ENCODE measurements around the gene FYN.

The FYN gene

DNA sequence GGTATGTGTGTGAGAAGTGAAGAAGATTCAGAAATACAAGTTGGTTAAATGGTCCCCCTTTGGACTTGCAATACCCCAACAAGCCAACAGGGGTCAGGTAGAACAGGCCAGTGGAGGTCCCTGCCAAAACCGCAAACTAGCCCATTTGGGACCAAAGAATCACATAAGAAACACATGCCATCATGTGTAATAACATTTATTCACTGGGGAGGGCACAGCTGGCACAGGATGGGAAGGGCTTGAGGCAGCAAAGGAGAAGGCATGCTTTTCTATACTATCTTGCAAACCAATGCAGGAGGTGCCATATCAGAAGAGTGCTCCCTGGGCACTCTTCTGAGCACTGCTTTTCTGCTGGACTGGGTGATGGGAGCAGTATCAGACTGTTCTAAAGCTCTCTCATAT lies 151.5 kb downstream of the FYN start:
- Histone ChIP-seq H3K4me2 (ENCODE audit: insufficient read depth, low read length) (no peak overlapping the region), H4K20me1 (ENCODE audit: insufficient read depth, low read length) (peaks cover 36% of the 10 kb centered on the region), H3K4me1 (ENCODE audit: insufficient read depth, low read length) (no peaks in the 10 kb centered on the region; the same call in 1 of the 2 replicates), H2AFZ (ENCODE audit: low read depth, low read length) (no peak overlapping the region), H3K9ac (ENCODE audit: low read depth, low read length) (no peak overlapping the region), H3K27me3 (ENCODE audit: insufficient read depth, low read length, poor library complexity) (no peaks in the 10 kb centered on the region), H3K36me3 (ENCODE audit: insufficient read depth, low read length) (peaks cover 30% of the 10 kb centered on the region), H3K27ac (ENCODE audit: low read length) (no peak overlapping the region), H3K9me3 (ENCODE audit: insufficient read depth, low read length, severe bottlenecking) (no peaks in the 10 kb centered on the region), H3K4me3 (ENCODE audit: low read depth in 1 of 2, low read length in 2 of 2) (no peak overlapping the region), H3K79me2 (ENCODE audit: insufficient read depth, low read length) (peaks cover 48% of the 10 kb centered on the region)
- TF ChIP-seq, protein P1, sequence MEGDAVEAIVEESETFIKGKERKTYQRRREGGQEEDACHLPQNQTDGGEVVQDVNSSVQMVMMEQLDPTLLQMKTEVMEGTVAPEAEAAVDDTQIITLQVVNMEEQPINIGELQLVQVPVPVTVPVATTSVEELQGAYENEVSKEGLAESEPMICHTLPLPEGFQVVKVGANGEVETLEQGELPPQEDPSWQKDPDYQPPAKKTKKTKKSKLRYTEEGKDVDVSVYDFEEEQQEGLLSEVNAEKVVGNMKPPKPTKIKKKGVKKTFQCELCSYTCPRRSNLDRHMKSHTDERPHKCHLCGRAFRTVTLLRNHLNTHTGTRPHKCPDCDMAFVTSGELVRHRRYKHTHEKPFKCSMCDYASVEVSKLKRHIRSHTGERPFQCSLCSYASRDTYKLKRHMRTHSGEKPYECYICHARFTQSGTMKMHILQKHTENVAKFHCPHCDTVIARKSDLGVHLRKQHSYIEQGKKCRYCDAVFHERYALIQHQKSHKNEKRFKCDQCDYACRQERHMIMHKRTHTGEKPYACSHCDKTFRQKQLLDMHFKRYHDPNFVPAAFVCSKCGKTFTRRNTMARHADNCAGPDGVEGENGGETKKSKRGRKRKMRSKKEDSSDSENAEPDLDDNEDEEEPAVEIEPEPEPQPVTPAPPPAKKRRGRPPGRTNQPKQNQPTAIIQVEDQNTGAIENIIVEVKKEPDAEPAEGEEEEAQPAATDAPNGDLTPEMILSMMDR (IDR thresholded peaks at IDR 0.05; ENCODE audit: borderline replicate concordance, extremely low read depth, low read length, poor library complexity, severe bottlenecking) = peak; percentile 75
- no peak for TF ChIP-seq EZH2 (IDR thresholded peaks at IDR 0.05; ENCODE audit: borderline replicate concordance, low read depth, low read length, severe bottlenecking)
- ATAC-seq (ENCODE audit: insufficient read depth, low read depth) (peak; percentile 52), DNase-seq (peak; percentile 52)

DNA sequence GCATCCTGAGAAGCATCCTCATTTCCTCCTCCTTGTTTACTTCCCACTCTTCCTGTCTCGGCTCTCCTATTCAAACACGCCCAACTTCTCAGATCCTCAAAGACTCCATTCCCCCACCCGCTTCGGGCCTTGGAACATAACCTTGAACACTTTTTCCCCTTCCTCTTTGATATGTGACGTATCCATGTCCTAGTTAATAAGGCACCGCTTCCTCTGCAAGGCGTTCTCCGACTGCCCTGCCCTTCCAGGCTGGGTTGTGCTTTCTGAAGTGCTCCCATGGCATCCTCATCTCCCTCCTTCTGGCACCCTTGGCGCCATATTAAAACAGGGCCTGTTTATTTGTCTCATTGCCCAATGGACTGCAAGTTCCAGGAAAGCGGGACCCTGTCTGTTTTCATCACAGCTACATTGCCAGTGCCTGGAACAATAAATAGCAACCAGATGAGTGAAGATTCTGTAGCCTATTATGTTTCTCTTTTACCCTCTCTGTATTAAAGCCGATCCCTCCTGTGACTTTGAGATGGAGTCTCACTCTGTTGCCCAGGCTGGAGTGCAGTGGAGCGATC lies 152.2 kb downstream of the FYN start:
- Histone ChIP-seq H3K4me1 (ENCODE audit: insufficient read depth, low read length) (no peaks in the 10 kb centered on the region; the same call in 1 of the 2 replicates), H3K9me3 (ENCODE audit: insufficient read depth, low read length, severe bottlenecking) (no peaks in the 10 kb centered on the region), H3K4me2 (ENCODE audit: insufficient read depth, low read length) (no peak overlapping the region), H4K20me1 (ENCODE audit: insufficient read depth, low read length) (peaks cover 30% of the 10 kb centered on the region), H3K27me3 (ENCODE audit: insufficient read depth, low read length, poor library complexity) (no peaks in the 10 kb centered on the region), H3K9ac (ENCODE audit: low read depth, low read length) (no peak overlapping the region), H3K79me2 (ENCODE audit: insufficient read depth, low read length) (peaks cover 47% of the 10 kb centered on the region), H3K4me3 (ENCODE audit: low read depth in 1 of 2, low read length in 2 of 2) (no peak overlapping the region), H3K36me3 (ENCODE audit: insufficient read depth, low read length) (peaks cover 34% of the 10 kb centered on the region), H3K27ac (ENCODE audit: low read length) (no peak overlapping the region), H2AFZ (ENCODE audit: low read depth, low read length) (no peak overlapping the region)
- no peak for DNase-seq
- ATAC-seq (ENCODE audit: insufficient read depth, low read depth) = no peak
- TF ChIP-seq EZH2 (IDR thresholded peaks at IDR 0.05; ENCODE audit: borderline replicate concordance, low read depth, low read length, severe bottlenecking) = no peak

DNA sequence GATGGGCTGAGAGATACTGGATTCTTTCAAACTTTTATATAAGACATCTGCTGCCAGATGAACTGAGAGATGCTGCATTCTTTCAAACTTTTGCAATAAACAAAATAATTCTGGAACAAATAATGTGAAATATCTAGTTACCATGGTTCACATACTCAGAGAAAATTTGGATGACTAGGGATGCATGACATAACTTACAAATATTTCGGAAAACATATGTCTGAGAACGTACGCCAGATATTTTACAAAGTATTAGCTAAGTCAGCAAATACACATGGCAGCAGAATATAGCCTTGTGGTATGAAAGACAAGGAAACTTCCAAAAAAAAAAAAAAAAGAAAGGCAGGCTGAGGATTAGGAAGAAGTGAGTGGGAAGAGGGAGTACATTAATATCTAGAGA lies 154.3 kb downstream of the FYN start:
- ATAC-seq (ENCODE audit: insufficient read depth, low read depth) = no peak
- H3K79me2 ChIP-seq (ENCODE audit: insufficient read depth, low read length) = peaks cover 34% of the 10 kb centered on the region
- TF ChIP-seq, protein P1 (IDR thresholded peaks at IDR 0.05; ENCODE audit: borderline replicate concordance, extremely low read depth, low read length, poor library complexity, severe bottlenecking) = no peak
- no peak for TF ChIP-seq EZH2 (IDR thresholded peaks at IDR 0.05; ENCODE audit: borderline replicate concordance, low read depth, low read length, severe bottlenecking)

DNA sequence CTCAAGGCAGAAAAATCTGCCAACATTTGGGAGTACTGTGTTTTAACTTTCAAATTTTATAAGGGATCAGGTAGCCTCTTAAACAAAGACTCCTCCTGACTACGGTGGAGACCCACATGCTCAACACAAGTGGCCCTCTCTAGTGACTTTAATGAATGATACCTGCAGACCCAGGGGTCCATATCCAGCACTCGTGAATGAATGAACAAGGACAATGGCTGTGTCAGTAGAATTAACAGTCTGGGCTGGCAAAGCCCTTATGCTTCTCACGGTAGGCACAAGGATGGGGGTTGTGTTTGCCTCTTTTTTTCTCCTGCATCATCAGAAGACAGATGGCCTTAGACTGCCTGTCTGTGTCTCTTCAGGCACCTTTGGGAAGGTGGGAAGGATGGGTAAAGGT lies 154.9 kb downstream of the FYN start:
- H3K9ac ChIP-seq (ENCODE audit: low read depth, low read length) = no peak overlapping the region
- no peak for DNase-seq
- H3K36me3 ChIP-seq (ENCODE audit: insufficient read depth, low read length) = peaks cover 61% of the 10 kb centered on the region
- no peak for ATAC-seq (ENCODE audit: insufficient read depth, low read depth)
- H3K4me2 ChIP-seq (ENCODE audit: insufficient read depth, low read length) = no peak overlapping the region
- H3K4me1 ChIP-seq (ENCODE audit: insufficient read depth, low read length) = no peaks in the 10 kb centered on the region
- TF ChIP-seq, protein P1 (IDR thresholded peaks at IDR 0.05; ENCODE audit: borderline replicate concordance, extremely low read depth, low read length, poor library complexity, severe bottlenecking) = no peak
- no peak for TF ChIP-seq EZH2 (IDR thresholded peaks at IDR 0.05; ENCODE audit: borderline replicate concordance, low read depth, low read length, severe bottlenecking)
- H2AFZ ChIP-seq (ENCODE audit: low read depth, low read length) = no peak overlapping the region
- H3K27me3 ChIP-seq (ENCODE audit: insufficient read depth, low read length, poor library complexity) = no peaks in the 10 kb centered on the region
- no peak overlapping the region for H3K27ac ChIP-seq (ENCODE audit: low read length)
- peaks cover 16% of the 10 kb centered on the region for H4K20me1 ChIP-seq (ENCODE audit: insufficient read depth, low read length)
- H3K4me3 ChIP-seq (ENCODE audit: low read depth in 1 of 2, low read length in 2 of 2) = no peak overlapping the region
- peaks cover 29% of the 10 kb centered on the region for H3K79me2 ChIP-seq (ENCODE audit: insufficient read depth, low read length)
- no peaks in the 10 kb centered on the region for H3K9me3 ChIP-seq (ENCODE audit: insufficient read depth, low read length, severe bottlenecking)

More for the DNA sequence above, 154.3 kb downstream of the FYN start:
- peaks cover 16% of the 10 kb centered on the region for H4K20me1 ChIP-seq (ENCODE audit: insufficient read depth, low read length)
- no peak overlapping the region for H3K4me3 ChIP-seq (ENCODE audit: low read depth in 1 of 2, low read length in 2 of 2)
- H2AFZ ChIP-seq (ENCODE audit: low read depth, low read length) = no peak overlapping the region
- no peaks in the 10 kb centered on the region for H3K4me1 ChIP-seq (ENCODE audit: insufficient read depth, low read length)
- H3K36me3 ChIP-seq (ENCODE audit: insufficient read depth, low read length) = peaks cover 54% of the 10 kb centered on the region
- H3K4me2 ChIP-seq (ENCODE audit: insufficient read depth, low read length) = no peak overlapping the region
- no peak overlapping the region for H3K9ac ChIP-seq (ENCODE audit: low read depth, low read length)
- DNase-seq = no peak
- H3K9me3 ChIP-seq (ENCODE audit: insufficient read depth, low read length, severe bottlenecking) = no peaks in the 10 kb centered on the region
- H3K27ac ChIP-seq (ENCODE audit: low read length) = no peak overlapping the region
- no peaks in the 10 kb centered on the region for H3K27me3 ChIP-seq (ENCODE audit: insufficient read depth, low read length, poor library complexity)
